Dedifferentiated amniotic fluid mesenchymal stem cell (primary cell): Measurements from ENCODE around the gene SHANK3.

ENCODE experiments used
- DNase-seq: peaks from one replicate; pipeline ENCODE4 v3.0.0-alpha.2; 2016; ENCODE audit errors: extremely low spot score

The SHANK3 gene

DNA sequence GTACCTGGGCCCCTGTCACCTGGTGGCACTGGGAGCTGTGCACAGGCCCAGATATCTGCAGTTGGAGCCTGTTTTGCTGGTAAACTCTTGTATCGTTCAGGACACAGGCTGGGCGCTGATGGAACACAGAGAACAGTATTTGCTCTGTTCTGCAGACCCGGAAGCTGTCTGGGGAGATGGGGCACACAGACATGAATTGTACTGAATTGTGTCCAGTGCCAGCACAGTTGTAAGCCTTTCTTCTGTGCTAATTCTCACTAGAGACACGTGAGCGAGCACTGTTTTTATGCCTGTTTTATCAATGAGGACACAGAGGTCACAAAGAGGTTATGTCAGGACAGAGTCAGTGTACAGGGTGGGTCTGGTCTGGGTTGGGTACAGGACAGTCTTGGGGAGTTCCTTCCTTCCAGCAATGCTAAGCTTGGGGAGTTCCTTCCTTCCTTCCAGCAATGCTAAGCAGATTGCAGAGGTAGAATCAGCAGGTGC, 41.0 kb downstream of the SHANK3 start:
- no peak for DNase-seq

DNA sequence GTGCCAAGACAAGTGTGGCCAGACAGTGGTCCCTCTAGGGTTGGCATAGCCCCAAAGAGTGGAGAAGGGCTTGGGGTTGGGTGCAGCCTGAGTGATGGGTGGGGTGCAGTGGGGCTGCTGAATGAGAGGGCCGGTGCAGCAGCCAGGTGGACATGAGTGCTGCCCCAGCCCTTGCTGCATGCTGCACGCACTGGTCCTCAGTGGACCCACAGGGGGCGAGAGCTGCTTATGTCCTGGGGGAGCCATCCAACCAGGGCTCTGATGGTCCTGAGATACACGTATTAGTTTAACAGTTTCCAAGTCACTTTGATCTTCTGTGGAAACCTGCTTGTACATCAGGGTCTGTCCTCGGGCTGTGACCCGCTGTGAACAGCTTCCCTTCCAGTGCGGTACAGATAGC, 41.5 kb downstream of the SHANK3 start:
- no peak for DNase-seq

DNA sequence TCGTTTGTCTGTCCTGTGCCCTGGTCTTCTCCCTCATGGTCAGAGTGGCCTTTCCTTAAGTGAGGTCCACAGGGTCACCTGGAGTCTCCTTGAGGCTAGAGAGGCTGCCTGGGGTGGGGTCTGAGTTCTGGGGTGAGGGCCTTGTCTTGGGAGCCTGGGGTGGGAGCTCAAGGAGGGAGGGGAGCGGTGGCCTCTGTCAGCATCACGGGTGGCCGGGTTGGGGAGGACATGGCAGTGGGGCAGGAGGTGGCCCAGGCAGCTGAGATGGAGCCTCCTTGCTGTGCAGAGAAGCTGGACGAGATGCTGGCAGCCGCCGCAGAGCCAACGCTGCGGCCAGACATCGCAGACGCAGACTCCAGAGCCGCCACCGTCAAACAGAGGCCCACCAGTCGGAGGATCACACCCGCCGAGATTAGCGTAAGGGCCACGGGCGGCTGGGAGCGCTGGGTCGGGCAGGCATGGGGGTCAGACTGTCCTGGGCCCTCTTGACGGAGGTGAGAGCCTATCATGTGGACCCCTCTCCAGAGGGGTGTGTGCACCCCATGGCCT, 42.1 kb downstream of the SHANK3 start:
- no peak for DNase-seq

DNA sequence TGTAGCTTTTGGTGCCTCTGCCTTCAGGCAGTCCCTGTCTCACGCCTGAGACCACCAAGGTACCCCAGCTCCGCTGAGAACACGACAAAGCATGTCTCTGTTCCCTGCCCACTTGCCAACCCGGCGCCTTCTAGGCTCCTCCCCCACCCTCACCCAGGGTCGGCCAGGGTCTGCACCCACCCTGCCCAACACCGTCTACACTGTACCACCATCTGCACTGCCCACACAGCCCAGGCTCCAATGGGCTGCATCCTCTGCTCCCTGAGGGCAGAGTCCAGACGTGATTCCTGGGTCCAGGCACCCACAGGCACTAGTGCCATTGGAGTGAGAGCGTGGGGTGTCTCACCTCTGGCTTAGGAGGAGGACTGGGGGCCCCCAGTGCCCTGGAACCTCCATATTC, 42.6 kb downstream of the SHANK3 start:
- DNase-seq = no peak

DNA sequence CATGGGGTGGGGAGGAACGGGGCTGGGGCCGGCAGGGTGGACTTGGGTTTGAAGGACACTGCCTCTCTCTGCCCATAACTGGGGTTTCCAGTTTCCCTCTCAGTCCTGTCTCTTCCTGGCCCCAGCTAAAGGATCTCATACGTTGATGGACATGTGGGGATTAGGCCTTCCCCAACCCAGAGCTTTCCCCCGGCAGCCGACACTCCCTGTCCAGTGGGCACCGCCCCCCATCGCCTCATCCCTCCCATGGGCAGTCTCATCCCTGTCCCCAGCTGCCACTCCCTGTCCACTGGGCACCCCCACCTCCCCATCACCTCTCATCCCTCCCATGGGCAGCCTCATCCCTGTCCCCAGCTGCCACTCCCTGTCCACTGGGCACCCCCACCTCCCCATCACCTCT, 43.2 kb downstream of the SHANK3 start:
- no peak for DNase-seq

DNA sequence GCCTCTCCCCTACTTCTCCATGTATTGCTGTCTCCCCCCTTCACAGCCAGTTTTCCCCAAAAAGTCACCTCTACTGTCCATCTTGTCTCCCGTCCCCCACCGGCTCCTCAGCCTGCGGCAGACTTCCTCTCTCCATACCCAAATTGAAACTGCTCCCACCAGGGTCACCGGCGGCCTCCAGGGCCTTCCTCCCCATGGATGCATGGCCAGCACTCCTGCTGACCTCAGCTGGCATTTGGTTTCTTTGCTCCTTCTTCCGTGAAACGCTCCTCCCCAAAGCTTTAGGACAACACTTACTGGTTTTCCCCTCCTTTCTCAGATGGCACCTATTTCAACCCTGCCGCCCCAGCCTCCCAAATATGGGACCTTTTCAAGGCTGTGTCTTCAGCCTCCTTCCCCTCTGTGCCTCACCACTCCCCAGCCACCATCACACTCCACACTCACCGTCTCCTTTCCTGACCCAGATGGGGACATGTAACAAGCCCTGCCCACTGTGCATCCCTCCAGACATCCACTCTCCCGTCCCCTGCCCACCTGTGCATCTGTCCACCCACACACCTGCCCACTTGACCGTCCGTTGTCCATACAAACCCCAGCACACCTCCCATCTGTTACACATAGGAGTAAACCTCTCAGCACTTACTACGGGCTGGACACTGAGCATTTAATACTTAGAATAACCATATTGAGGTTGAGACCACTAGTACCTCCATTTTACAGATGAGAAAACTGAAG, 43.8 kb downstream of the SHANK3 start:
- no peak for DNase-seq

DNA sequence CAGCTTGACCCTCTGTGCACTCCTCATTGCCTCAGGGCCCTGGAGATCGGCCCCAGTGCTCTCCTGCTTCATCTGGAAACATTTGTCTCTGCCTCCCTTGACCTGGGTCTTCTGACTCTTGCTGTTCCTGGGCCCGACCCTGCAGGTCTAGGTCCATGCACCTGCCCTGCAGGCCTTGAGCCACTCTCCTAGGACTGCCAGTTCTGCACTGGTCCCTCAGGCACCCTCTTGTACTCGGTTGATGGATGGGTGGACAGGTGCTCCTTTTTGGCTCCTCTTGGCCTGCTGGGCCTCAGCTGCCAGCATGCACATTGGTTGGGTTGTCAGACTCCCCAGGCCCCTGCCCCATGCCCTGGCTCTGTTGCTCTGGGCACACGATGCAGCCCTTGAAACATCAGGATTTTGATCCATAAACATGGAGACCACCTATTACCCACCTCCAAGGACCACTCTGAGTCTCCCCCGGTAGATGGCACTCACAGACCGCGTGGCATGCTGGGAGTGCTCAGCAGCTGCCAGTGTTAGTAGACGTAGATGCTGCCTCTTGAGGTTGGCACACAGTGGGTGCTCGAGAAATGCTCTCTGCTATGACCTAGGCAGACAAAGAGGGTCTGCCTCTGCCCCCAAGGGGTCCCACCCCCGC, 45.2 kb downstream of the SHANK3 start:
- DNase-seq = no peak

DNA sequence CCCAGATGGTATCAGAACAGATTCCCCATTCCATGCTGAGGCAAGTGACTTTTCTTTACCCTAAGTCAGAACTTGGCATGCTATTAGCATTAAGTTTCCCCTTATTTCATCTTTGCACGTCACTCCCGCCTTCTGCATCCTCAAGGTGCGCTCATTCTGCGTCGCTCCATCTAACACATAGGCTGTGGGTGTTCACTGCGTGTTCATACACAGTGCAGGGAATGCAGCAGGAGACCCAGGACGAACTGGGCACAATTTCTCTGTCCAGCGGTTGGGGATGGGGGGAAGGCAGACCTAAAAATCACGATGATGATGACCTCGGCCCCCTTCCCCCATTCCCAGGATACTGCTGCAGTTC, 45.7 kb downstream of the SHANK3 start:
- no peak for DNase-seq

DNA sequence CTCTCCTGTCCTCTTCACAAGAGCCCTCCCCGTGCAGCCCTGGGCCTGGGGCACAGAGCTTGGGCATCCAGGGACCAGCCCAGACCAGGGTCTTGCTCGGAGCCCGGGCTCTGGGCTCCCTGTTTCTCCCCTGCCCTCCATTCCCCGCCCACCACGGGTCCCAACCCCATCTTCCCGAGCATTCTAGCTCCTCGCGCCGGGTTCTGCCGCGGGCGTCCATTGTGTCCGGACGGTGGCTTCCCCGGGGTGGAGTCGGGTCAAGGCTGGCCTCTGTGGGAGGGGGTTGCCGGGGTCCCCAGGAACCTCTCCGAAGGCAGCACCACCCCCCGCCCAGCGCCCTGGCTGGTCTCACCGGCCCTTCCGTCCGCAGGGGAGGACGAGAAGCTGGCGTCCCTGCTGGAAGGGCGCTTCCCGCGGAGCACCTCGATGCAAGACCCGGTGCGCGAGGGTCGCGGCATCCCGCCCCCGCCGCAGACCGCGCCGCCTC, 47.2 kb downstream of the SHANK3 start:
- DNase-seq = no peak

DNA sequence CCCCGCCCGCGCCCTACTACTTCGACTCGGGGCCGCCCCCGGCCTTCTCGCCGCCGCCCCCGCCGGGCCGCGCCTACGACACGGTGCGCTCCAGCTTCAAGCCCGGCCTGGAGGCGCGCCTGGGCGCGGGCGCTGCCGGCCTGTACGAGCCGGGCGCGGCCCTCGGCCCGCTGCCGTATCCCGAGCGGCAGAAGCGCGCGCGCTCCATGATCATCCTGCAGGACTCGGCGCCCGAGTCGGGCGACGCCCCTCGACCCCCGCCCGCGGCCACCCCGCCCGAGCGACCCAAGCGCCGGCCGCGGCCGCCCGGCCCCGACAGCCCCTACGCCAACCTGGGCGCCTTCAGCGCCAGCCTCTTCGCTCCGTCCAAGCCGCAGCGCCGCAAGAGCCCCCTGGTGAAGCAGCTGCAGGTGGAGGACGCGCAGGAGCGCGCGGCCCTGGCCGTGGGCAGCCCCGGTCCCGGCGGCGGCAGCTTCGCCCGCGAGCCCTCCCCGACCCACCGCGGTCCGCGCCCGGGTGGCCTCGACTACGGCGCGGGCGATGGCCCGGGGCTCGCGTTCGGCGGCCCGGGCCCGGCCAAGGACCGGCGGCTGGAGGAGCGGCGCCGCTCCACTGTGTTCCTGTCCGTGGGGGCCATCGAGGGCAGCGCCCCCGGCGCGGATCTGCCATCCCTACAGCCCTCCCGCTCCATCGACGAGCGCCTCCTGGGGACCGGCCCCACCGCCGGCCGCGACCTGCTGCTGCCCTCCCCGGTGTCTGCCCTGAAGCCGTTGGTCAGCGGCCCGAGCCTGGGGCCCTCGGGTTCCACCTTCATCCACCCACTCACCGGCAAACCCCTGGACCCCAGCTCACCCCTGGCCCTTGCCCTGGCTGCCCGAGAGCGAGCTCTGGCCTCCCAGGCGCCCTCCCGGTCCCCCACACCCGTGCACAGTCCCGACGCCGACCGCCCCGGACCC, 48.0 kb downstream of the SHANK3 start:
- no peak for DNase-seq

DNA sequence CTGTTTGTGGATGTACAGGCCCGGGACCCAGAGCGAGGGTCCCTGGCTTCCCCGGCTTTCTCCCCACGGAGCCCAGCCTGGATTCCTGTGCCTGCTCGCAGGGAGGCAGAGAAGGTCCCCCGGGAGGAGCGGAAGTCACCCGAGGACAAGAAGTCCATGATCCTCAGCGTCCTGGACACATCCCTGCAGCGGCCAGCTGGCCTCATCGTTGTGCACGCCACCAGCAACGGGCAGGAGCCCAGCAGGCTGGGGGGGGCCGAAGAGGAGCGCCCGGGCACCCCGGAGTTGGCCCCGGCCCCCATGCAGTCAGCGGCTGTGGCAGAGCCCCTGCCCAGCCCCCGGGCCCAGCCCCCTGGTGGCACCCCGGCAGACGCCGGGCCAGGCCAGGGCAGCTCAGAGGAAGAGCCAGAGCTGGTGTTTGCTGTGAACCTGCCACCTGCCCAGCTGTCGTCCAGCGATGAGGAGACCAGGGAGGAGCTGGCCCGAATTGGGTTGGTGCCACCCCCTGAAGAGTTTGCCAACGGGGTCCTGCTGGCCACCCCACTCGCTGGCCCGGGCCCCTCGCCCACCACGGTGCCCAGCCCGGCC, 48.7 kb downstream of the SHANK3 start:
- DNase-seq = no peak

DNA sequence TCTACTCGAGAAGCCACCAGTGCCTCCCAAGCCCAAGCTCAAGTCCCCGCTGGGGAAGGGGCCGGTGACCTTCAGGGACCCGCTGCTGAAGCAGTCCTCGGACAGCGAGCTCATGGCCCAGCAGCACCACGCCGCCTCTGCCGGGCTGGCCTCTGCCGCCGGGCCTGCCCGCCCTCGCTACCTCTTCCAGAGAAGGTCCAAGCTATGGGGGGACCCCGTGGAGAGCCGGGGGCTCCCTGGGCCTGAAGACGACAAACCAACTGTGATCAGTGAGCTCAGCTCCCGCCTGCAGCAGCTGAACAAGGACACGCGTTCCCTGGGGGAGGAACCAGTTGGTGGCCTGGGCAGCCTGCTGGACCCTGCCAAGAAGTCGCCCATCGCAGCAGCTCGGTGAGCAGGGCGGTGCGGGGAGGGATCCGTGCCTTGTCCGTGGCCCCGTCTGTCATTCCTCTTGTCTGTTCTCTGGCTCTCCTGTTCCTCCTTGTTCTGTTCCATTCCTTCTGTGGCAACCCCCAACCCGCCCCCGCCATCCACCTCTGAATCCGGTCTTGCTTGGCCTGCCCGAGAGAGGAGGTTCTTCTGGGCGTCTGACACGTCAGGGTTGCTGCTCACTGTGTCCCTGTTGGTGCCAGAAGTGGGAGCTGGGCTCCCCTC, 49.6 kb downstream of the SHANK3 start:
- DNase-seq = no peak
